GM18502 (cell line): ENCODE measurements around the gene FREM3.
A peak's percentile ranks its signal among the peaks of the same experiment; 100 is the strongest.

Source experiments
- ATAC-seq: cut with Tn5 transposase; IDR thresholded peaks from one replicate; pipeline ENCODE4 v1.9.1; 2021; ENCODE audit warnings: mild to moderate bottlenecking; ENCODE audit not compliant: unreplicated experiment, poor library complexity

Gene FREM3

GRCh38 chr4:143668930-143669552, 31.4 kb downstream of the FREM3 start:
- ATAC-seq = peak; percentile 99

GRCh38 chr4:143667461-143667860, 33.0 kb downstream of the FREM3 start:
- ATAC-seq = no peak

- ATAC-seq = no peak
Observed at GRCh38 chr4:143658336-143658735, 42.1 kb downstream of the FREM3 start.

GRCh38 chr4:143654571-143654970, 45.9 kb downstream of the FREM3 start:
- no peak for ATAC-seq

- ATAC-seq = no peak
Observed at GRCh38 chr4:143653031-143653430, 47.4 kb downstream of the FREM3 start.

- peak; percentile 70 for ATAC-seq
Observed at GRCh38 chr4:143643399-143643798, 57.1 kb downstream of the FREM3 start.

GRCh38 chr4:143642611-143643010, 57.9 kb downstream of the FREM3 start:
- no peak for ATAC-seq

GRCh38 chr4:143641361-143641760, 59.1 kb downstream of the FREM3 start:
- no peak for ATAC-seq

- ATAC-seq = no peak
Observed at GRCh38 chr4:143634763-143635162, 65.7 kb downstream of the FREM3 start.

GRCh38 chr4:143633833-143634232, 66.6 kb downstream of the FREM3 start:
- ATAC-seq = no peak

GRCh38 chr4:143626134-143626911, 74.2 kb downstream of the FREM3 start:
- no peak for ATAC-seq

- ATAC-seq = no peak
Observed at GRCh38 chr4:143625632-143626031, 74.8 kb downstream of the FREM3 start.

- ATAC-seq = no peak
Observed at GRCh38 chr4:143623896-143624295, 76.6 kb downstream of the FREM3 start.

GRCh38 chr4:143618811-143619210, 81.7 kb downstream of the FREM3 start:
- no peak for ATAC-seq

GRCh38 chr4:143617994-143618679, 82.3 kb downstream of the FREM3 start:
- no peak for ATAC-seq

- peak; percentile 94 for ATAC-seq
Observed at GRCh38 chr4:143616771-143617170, 83.7 kb downstream of the FREM3 start.

GRCh38 chr4:143609492-143609891, 91.0 kb downstream of the FREM3 start:
- no peak for ATAC-seq

- no peak for ATAC-seq
Observed at GRCh38 chr4:143606480-143606879, 94.0 kb downstream of the FREM3 start.

- no peak for ATAC-seq
Observed at GRCh38 chr4:143599827-143600226, 100.6 kb downstream of the FREM3 start.

- ATAC-seq = no peak
Observed at GRCh38 chr4:143598816-143599215, 101.7 kb downstream of the FREM3 start.

GRCh38 chr4:143597276-143597675, 103.2 kb downstream of the FREM3 start:
- no peak for ATAC-seq
